GM23338 (cell line): ENCODE data around the gene TMEM165. TPM values are rescaled to one million over a fixed set of nuclear protein-coding genes. Genes with fewer than 3 reads are reported as not detected.

Experiments used
- ATAC-seq: fragments of 200-7000 bp; cut with Tn5 transposase; 3 replicates; pipeline ENCODE4 v1.9.1; 2020
- DNase-seq: peaks from one replicate; pipeline ENCODE4 v3.0.0-alpha.2; 2015; ENCODE audit warnings: low spot score
- H2AFZ ChIP-seq: fragments of 200-600 bp; sonication (generic); 2 replicates; pipeline ENCODE4 v1.8.0; 2016; ENCODE audit warnings: antibody characterized with exemption, mild to moderate bottlenecking, moderate library complexity
- H3F3A ChIP-seq: fragments of 200-600 bp; sonication (generic); replicated peaks from 2 replicates; pipeline ENCODE4 v1.8.0; 2017; ENCODE audit warnings: antibody characterized with exemption, mixed run types, low read depth
- H3K27ac ChIP-seq: fragments of 200-600 bp; sonication (generic); 2 replicates; pipeline ENCODE4 v1.6.1; 2016; ENCODE audit warnings: low read depth
- H3K27me3 ChIP-seq: fragments of 200-600 bp; sonication (generic); 2 replicates; pipeline ENCODE4 v1.8.0; 2016; ENCODE audit warnings: mild to moderate bottlenecking, mixed run types, moderate library complexity; ENCODE audit not compliant: insufficient read depth
- H3K36me3 ChIP-seq: fragments of 200-600 bp; sonication (generic); 2 replicates; pipeline ENCODE4 v1.8.0; 2016; ENCODE audit warnings: mild to moderate bottlenecking; ENCODE audit not compliant: insufficient read depth
- H3K4me1 ChIP-seq: fragments of 200-600 bp; sonication (generic); 2 replicates; pipeline ENCODE4 v1.8.0; 2016; ENCODE audit warnings: mild to moderate bottlenecking, moderate library complexity; ENCODE audit not compliant: insufficient read depth
- H3K4me2 ChIP-seq: fragments of 200-600 bp; sonication (generic); 2 replicates; pipeline ENCODE4 v1.7.1; 2017; ENCODE audit warnings: mixed run types
- H3K4me3 ChIP-seq: fragments of 200-600 bp; sonication (generic); 2 replicates; pipeline ENCODE4 v1.6.1; 2016; ENCODE audit warnings: mixed run types
- H3K79me2 ChIP-seq: fragments of 200-600 bp; sonication (generic); replicated peaks from 2 replicates; pipeline ENCODE4 v1.8.0; 2017; ENCODE audit warnings: mild to moderate bottlenecking; ENCODE audit not compliant: insufficient read depth
- H3K9me2 ChIP-seq: fragments of 200-600 bp; sonication (generic); 2 replicates; pipeline ENCODE4 v1.8.0; 2017; ENCODE audit not compliant: insufficient read depth
- H4K20me1 ChIP-seq: fragments of 200-600 bp; sonication (generic); replicated peaks from 2 replicates; pipeline ENCODE4 v1.8.0; 2017; ENCODE audit warnings: mild to moderate bottlenecking; ENCODE audit not compliant: insufficient read depth
- H3K27ac Mint-ChIP-seq: 2 replicates; pipeline ENCODE4 v1.8.0; 2020; ENCODE audit warnings: inconsistent platforms, mild to moderate bottlenecking, moderate library complexity, mixed read lengths
- H3K27me3 Mint-ChIP-seq: 3 replicates; pipeline ENCODE4 v1.8.0; 2022; ENCODE audit warnings: low read depth, mild to moderate bottlenecking, moderate library complexity, mixed read lengths, inconsistent platforms; ENCODE audit not compliant: insufficient read depth, poor library complexity
- H3K36me3 Mint-ChIP-seq: 3 replicates; pipeline ENCODE4 v1.8.0; 2021; ENCODE audit warnings: low read depth, mild to moderate bottlenecking, inconsistent platforms, moderate library complexity, mixed read lengths
- H3K4me1 Mint-ChIP-seq: 3 replicates; pipeline ENCODE4 v1.8.0; 2020; ENCODE audit warnings: mild to moderate bottlenecking, inconsistent platforms, mixed read lengths
- H3K4me3 Mint-ChIP-seq: 3 replicates; pipeline ENCODE4 v1.8.0; 2021; ENCODE audit warnings: moderate library complexity, mild to moderate bottlenecking, inconsistent platforms, mixed read lengths
- H3K9me3 Mint-ChIP-seq: 3 replicates; pipeline ENCODE4 v1.8.0; 2020; ENCODE audit warnings: moderate library complexity, mild to moderate bottlenecking, inconsistent platforms, mixed read lengths
- CREB1 ChIP-seq: fragments of 250-450 bp; sonication (Bioruptor Pico); IDR thresholded peaks from 2 replicates; pipeline ENCODE4 v1.5.0; 2020; ENCODE audit warnings: low read depth, mild to moderate bottlenecking, moderate library complexity
- CTCF ChIP-seq, 2 experiments: fragments of 200-600 bp in 1 of 2; sonication (generic) in 1 of 2; conservative IDR thresholded peaks; 2 replicates each; pipeline versions ENCODE4 v1.5.1 to v1.6.1; 2016 to 2017; ENCODE audit warnings: antibody characterized with exemption in 2 of 2, low read depth in 2 of 2, mild to moderate bottlenecking in 2 of 2, moderate library complexity in 1 of 2
- EZH2 ChIP-seq: fragments of 200-600 bp; sonication (generic); IDR thresholded peaks from one replicate; pipeline ENCODE4 v1.8.0; 2017; ENCODE audit warnings: antibody characterized with exemption, mild to moderate bottlenecking, low read depth; ENCODE audit not compliant: unreplicated experiment
- JUNB ChIP-seq: IDR thresholded peaks from one replicate; pipeline ENCODE4 v1.6.1; 2016; ENCODE audit warnings: antibody characterized with exemption; ENCODE audit not compliant: unreplicated experiment
- POLR2AphosphoS5 ChIP-seq: IDR thresholded peaks from 2 replicates; pipeline ENCODE4 v1.6.1; 2016; ENCODE audit warnings: antibody characterized with exemption, low read depth
- REST ChIP-seq: IDR thresholded peaks from one replicate; pipeline ENCODE4 v1.6.1; 2018; ENCODE audit warnings: antibody characterized with exemption; ENCODE audit not compliant: unreplicated experiment
- ZNF331 ChIP-seq: fragments of 250-450 bp; sonication (Bioruptor Pico); IDR thresholded peaks from 2 replicates; pipeline ENCODE4 v1.5.0; 2020; ENCODE audit warnings: low read depth, mild to moderate bottlenecking, moderate library complexity
- ZNF462 ChIP-seq: fragments of 250-450 bp; sonication (Bioruptor Pico); IDR thresholded peaks from 2 replicates; pipeline ENCODE4 v1.5.0; 2020; ENCODE audit warnings: mild to moderate bottlenecking, moderate library complexity
- polyA plus RNA-seq: library from polyadenylated mRNA; unstranded; fragments of >200 nt; fragmentation: Nextera tagmentation; extraction: Ambion mirVana; gene quantifications from 2 replicates; pipeline ENCODE4 v1.2.1, GENCODE V29; 2016
- total RNA-seq: library from RNA; depleted of rRNA; stranded (reverse); fragments of >200 nt; shearing (Covaris generic); gene quantifications from 2 replicates; pipeline ENCODE4 v1.2.3, GENCODE V29; 2014

TMEM165 gene
- total and polyA plus RNA-seq, 2 experiments from 2014 or later = 125 to 171 TPM

DNA sequence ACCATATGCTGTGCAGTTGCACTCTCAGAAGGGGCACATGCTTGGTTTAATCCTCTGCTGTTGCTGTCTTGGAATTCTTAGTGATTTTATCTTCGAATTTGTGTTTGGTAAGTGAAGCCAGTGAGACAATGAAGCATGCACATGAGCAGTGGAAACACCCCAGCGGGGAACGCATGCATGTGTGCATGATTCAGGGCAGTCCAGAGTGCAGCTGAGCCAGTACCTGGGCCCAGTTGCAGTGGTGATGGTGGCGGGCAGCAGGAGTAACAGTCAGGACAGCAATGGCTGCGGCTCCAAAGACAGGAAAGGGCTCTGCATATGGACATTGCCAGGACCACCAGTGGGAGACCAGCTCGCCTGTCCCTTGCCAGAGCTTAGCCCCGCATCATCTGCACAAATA lies 14.3 kb upstream of the TMEM165 start:
- Mint-ChIP-seq H3K9me3 (no peaks in the 10 kb centered on the region), H3K27ac (no peak overlapping the region)
- no peak overlapping the region; the same call in 1 of the 2 replicates for H2AFZ ChIP-seq

More for the DNA sequence above, 14.3 kb upstream of the TMEM165 start:
- no peaks in the 10 kb centered on the region for H4K20me1 ChIP-seq
- DNase-seq (no peak), ATAC-seq (no peak)
- TF ChIP-seq CREB1 (CRISPR knock-in tag) (no peak), ZNF462 (no peak), REST (no peak), JUNB (no peak), EZH2 (no peak), CTCF (conservative IDR thresholded peaks at IDR 0.05; ENCODE audit: low read depth in 2 of 2) (no peak), ZNF331 (no peak), POLR2AphosphoS5 (no peak)
- H3K4me1 Mint-ChIP-seq = peaks cover 9% of the 10 kb centered on the region
- no peaks in the 10 kb centered on the region for H3K79me2 ChIP-seq
- H3K36me3 ChIP-seq = no peaks in the 10 kb centered on the region
- H3K27me3 Mint-ChIP-seq = peaks cover 4% of the 10 kb centered on the region
- H3K9me2 ChIP-seq = no peaks in the 10 kb centered on the region
- no peaks in the 10 kb centered on the region for H3K36me3 Mint-ChIP-seq
- H3K27ac ChIP-seq = no peak overlapping the region
- H3F3A ChIP-seq = no peaks in the 10 kb centered on the region
- no peaks in the 10 kb centered on the region for H3K27me3 ChIP-seq
- no peak overlapping the region for H3K4me2 ChIP-seq
- no peak overlapping the region for H3K4me3 Mint-ChIP-seq
- H3K4me3 ChIP-seq = no peak overlapping the region
- H3K4me1 ChIP-seq = no peaks in the 10 kb centered on the region
